Trophoblast cell (in vitro differentiated cells and primary cell): ENCODE measurements around the gene FYN.

ENCODE experiments used
- DNase-seq, 2 donors: peaks; one replicate each; pipeline ENCODE4 v3.0.0-alpha.2; 2016
- H2AFZ ChIP-seq: 2 replicates; pipeline ENCODE4 v1.6.1; 2013; ENCODE audit warnings: low read length, moderate library complexity, mild to moderate bottlenecking; ENCODE audit not compliant: insufficient read depth, poor library complexity
- H2AK5ac ChIP-seq: 2 replicates; pipeline ENCODE4 v1.6.1; 2013; ENCODE audit warnings: mild to moderate bottlenecking, low read length
- H2BK120ac ChIP-seq: 2 replicates; pipeline ENCODE4 v1.6.1; 2013; ENCODE audit warnings: low read length, mild to moderate bottlenecking, moderate library complexity; ENCODE audit not compliant: insufficient read depth, poor library complexity
- H2BK12ac ChIP-seq: 2 replicates; pipeline ENCODE4 v1.6.1; 2013; ENCODE audit warnings: mild to moderate bottlenecking, low read length, moderate library complexity
- H2BK5ac ChIP-seq: 2 replicates; pipeline ENCODE4 v1.6.1; 2013; ENCODE audit warnings: low read length, low read depth, moderate library complexity, mild to moderate bottlenecking; ENCODE audit not compliant: poor library complexity
- H3K14ac ChIP-seq: 2 replicates; pipeline ENCODE4 v1.6.1; 2013; ENCODE audit warnings: mild to moderate bottlenecking, low read length
- H3K18ac ChIP-seq: 2 replicates; pipeline ENCODE4 v1.6.1; 2013; ENCODE audit warnings: mild to moderate bottlenecking, low read length
- H3K23ac ChIP-seq: 2 replicates; pipeline ENCODE4 v1.6.1; 2013; ENCODE audit warnings: low read length
- H3K27ac ChIP-seq: 2 replicates; pipeline ENCODE4 v1.5.1; 2013; ENCODE audit warnings: low read depth, mild to moderate bottlenecking, inconsistent platforms, low read length, moderate library complexity
- H3K27me3 ChIP-seq: 2 replicates; pipeline ENCODE4 v1.6.1; 2013; ENCODE audit warnings: inconsistent platforms, mild to moderate bottlenecking, low read length, moderate library complexity; ENCODE audit not compliant: insufficient read depth
- H3K36me3 ChIP-seq, 2 experiments: 1 replicate in 1 of 2; 2 replicates in 1 of 2; pipeline ENCODE4 v1.6.1; 2013; ENCODE audit warnings: low read length in 2 of 2, mild to moderate bottlenecking in 2 of 2, moderate library complexity in 1 of 2; ENCODE audit not compliant: insufficient read depth in 2 of 2, control insufficient read depth in 1 of 2
- H3K4ac ChIP-seq: 2 replicates; pipeline ENCODE4 v1.6.1; 2013; ENCODE audit warnings: low read depth, mild to moderate bottlenecking, low read length, moderate library complexity
- H3K4me1 ChIP-seq, 2 experiments: 1 replicate in 1 of 2; 2 replicates in 1 of 2; pipeline ENCODE4 v1.6.1; 2013; ENCODE audit warnings: low read length in 2 of 2, mild to moderate bottlenecking in 2 of 2, moderate library complexity in 1 of 2; ENCODE audit not compliant: insufficient read depth in 2 of 2, control insufficient read depth in 1 of 2
- H3K4me2 ChIP-seq: 2 replicates; pipeline ENCODE4 v1.6.1; 2013; ENCODE audit warnings: inconsistent platforms, mild to moderate bottlenecking, low read length, moderate library complexity
- H3K4me3 ChIP-seq: 2 replicates; pipeline ENCODE4 v1.5.1; 2013; ENCODE audit warnings: mild to moderate bottlenecking, low read depth, low read length, inconsistent platforms
- H3K79me1 ChIP-seq: one replicate; pipeline ENCODE4 v1.6.1; 2013; ENCODE audit warnings: low read length
- H3K79me2 ChIP-seq: 2 replicates; pipeline ENCODE4 v1.6.1; 2013; ENCODE audit warnings: low read length, mild to moderate bottlenecking; ENCODE audit not compliant: control insufficient read depth, insufficient read depth, poor library complexity
- H3K9ac ChIP-seq: 2 replicates; pipeline ENCODE4 v1.6.1; 2013; ENCODE audit warnings: mild to moderate bottlenecking, low read length
- H3K9me3 ChIP-seq: 2 replicates; pipeline ENCODE4 v1.6.1; 2013; ENCODE audit warnings: low read depth, mild to moderate bottlenecking, control low read depth, inconsistent platforms, low read length; ENCODE audit not compliant: insufficient read depth
- H4K12ac ChIP-seq: 2 replicates; pipeline ENCODE4 v1.6.1; 2013; ENCODE audit warnings: low read depth, mild to moderate bottlenecking, low read length, moderate library complexity
- H4K8ac ChIP-seq: 2 replicates; pipeline ENCODE4 v1.6.1; 2013; ENCODE audit warnings: low read depth, mild to moderate bottlenecking, low read length, moderate library complexity
- H4K91ac ChIP-seq: one replicate; pipeline ENCODE4 v1.6.1; 2013; ENCODE audit warnings: low read depth, mild to moderate bottlenecking, low read length, moderate library complexity
- WGBS: extraction: QIAGEN DNeasy Blood & Tissue Kit; methylation state at CpG from one replicate; pipeline ENCODE4 v1.1.7; 2013; ENCODE audit warnings: missing lambda C conversion rate; ENCODE audit not compliant: insufficient read length, insufficient coverage; ENCODE audit errors: extremely low coverage; 5-methylcytosine and 5-hydroxymethylcytosine counted together

Gene FYN

GRCh38 chr6:111747829-111748228 is 125.4 kb downstream of the FYN start:
- peaks cover 0 to 3% of the 10 kb centered on the region in 2 experiments for H3K4me1 ChIP-seq
- H3K18ac ChIP-seq, result no peak overlapping the region
- no peak overlapping the region for H3K4me3 ChIP-seq
- no peak overlapping the region for H3K23ac ChIP-seq
- H3K79me2 ChIP-seq, result no peaks in the 10 kb centered on the region
- H2BK5ac ChIP-seq, result no peak overlapping the region
- H2AFZ ChIP-seq, result no peak overlapping the region
- H3K27me3 ChIP-seq, result no peaks in the 10 kb centered on the region
- no peak overlapping the region for H4K8ac ChIP-seq
- no peak overlapping the region for H3K9ac ChIP-seq
- H3K4me2 ChIP-seq, result no peak overlapping the region
- H3K36me3 ChIP-seq, result no peaks in the 10 kb centered on the region
- H4K91ac ChIP-seq, result no peak overlapping the region
- no peak overlapping the region for H3K27ac ChIP-seq
- no peak overlapping the region for H3K14ac ChIP-seq
- no peaks in the 10 kb centered on the region for H3K79me1 ChIP-seq
- no peak overlapping the region for H3K4ac ChIP-seq
- H2BK12ac ChIP-seq, result no peak overlapping the region
- no CpG with 5 or more reads among the region's 5 CpGs for WGBS
- H3K9me3 ChIP-seq, result no peaks in the 10 kb centered on the region
- no peak overlapping the region for H4K12ac ChIP-seq
- no peak overlapping the region for H2AK5ac ChIP-seq
- DNase-seq, result no peak
- H2BK120ac ChIP-seq, result no peak overlapping the region

GRCh38 chr6:111747396-111747795 is 125.9 kb downstream of the FYN start:
- no peak overlapping the region for H3K27ac ChIP-seq

DNA sequence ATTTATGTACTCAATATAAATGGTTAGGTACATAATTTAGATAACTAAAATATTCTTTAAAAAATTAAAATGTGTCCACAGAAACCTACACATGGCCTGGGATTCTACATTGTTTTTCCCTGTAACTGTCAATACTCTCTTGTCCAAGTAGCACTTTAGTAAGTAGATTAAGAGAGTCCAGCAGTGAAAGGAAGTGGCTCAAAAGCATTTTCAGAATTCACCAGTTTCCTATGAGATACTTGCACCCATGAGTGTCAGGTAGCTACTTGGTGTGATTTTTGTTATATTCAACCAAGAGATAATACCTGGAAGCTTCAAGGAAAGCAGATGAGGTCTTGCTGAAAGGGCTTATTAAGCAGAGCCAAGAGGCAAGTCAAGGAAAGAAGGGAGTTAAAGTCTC is 126.3 kb downstream of the FYN start:
- no peak overlapping the region for H2AK5ac ChIP-seq
- no peak overlapping the region for H4K12ac ChIP-seq
- H4K8ac ChIP-seq, result no peak overlapping the region
- no peak overlapping the region for H3K27ac ChIP-seq
- no peak overlapping the region for H4K91ac ChIP-seq
- no peak overlapping the region for H3K4ac ChIP-seq
- H3K4me2 ChIP-seq, result no peak overlapping the region
- no peak overlapping the region for H3K18ac ChIP-seq
- no peaks in the 10 kb centered on the region for H3K79me1 ChIP-seq
- H3K4me1 ChIP-seq, result peaks cover 0 to 3% of the 10 kb centered on the region in 2 experiments
- H3K9ac ChIP-seq, result no peak overlapping the region
- H3K27me3 ChIP-seq, result no peaks in the 10 kb centered on the region
- no peak overlapping the region for H2BK12ac ChIP-seq
- no peak overlapping the region for H2BK5ac ChIP-seq
- no peak overlapping the region for H2AFZ ChIP-seq
- no peaks in the 10 kb centered on the region for H3K79me2 ChIP-seq
- DNase-seq, result no peak
- H3K14ac ChIP-seq, result no peak overlapping the region
- no peak overlapping the region for H2BK120ac ChIP-seq
- H3K23ac ChIP-seq, result no peak overlapping the region
- no peaks in the 10 kb centered on the region for H3K36me3 ChIP-seq
- H3K4me3 ChIP-seq, result no peak overlapping the region
- H3K9me3 ChIP-seq, result no peaks in the 10 kb centered on the region

More at GRCh38 chr6:111747396-111747795, 125.9 kb downstream of the FYN start:
- H3K9me3 ChIP-seq, result no peaks in the 10 kb centered on the region
- DNase-seq, result no peak
- H2BK12ac ChIP-seq, result no peak overlapping the region
- no peak overlapping the region for H3K14ac ChIP-seq
- no peak overlapping the region for H3K4ac ChIP-seq
- H4K8ac ChIP-seq, result no peak overlapping the region
- H2BK120ac ChIP-seq, result no peak overlapping the region
- no peak overlapping the region for H2AFZ ChIP-seq
- no peak overlapping the region for H3K4me2 ChIP-seq
- H4K12ac ChIP-seq, result no peak overlapping the region
- no CpG with 5 or more reads among the region's 6 CpGs for WGBS
- no peak overlapping the region for H2AK5ac ChIP-seq
- no peak overlapping the region for H4K91ac ChIP-seq
- H3K36me3 ChIP-seq, result no peaks in the 10 kb centered on the region
- H3K4me3 ChIP-seq, result no peak overlapping the region
- H3K23ac ChIP-seq, result no peak overlapping the region
- no peaks in the 10 kb centered on the region for H3K79me2 ChIP-seq
- H2BK5ac ChIP-seq, result no peak overlapping the region
- no peaks in the 10 kb centered on the region for H3K27me3 ChIP-seq
- no peaks in the 10 kb centered on the region for H3K79me1 ChIP-seq
- no peak overlapping the region for H3K9ac ChIP-seq
- H3K18ac ChIP-seq, result no peak overlapping the region
- peaks cover 0 to 3% of the 10 kb centered on the region in 2 experiments for H3K4me1 ChIP-seq

GRCh38 chr6:111745636-111746035 is 127.6 kb downstream of the FYN start:
- no CpG with 5 or more reads among the region's 1 CpG for WGBS
- H3K18ac ChIP-seq, result no peak overlapping the region
- no peak overlapping the region for H3K4me3 ChIP-seq
- no peak overlapping the region for H2BK120ac ChIP-seq
- H2AFZ ChIP-seq, result no peak overlapping the region
- H3K4me2 ChIP-seq, result no peak overlapping the region
- no peak overlapping the region for H3K4ac ChIP-seq
- no peaks in the 10 kb centered on the region for H3K27me3 ChIP-seq
- no peaks in the 10 kb centered on the region for H3K79me2 ChIP-seq
- DNase-seq, result no peak
- H3K4me1 ChIP-seq, result peaks cover 0 to 3% of the 10 kb centered on the region in 2 experiments
- H3K9ac ChIP-seq, result no peak overlapping the region
- no peaks in the 10 kb centered on the region for H3K79me1 ChIP-seq
- no peaks in the 10 kb centered on the region for H3K9me3 ChIP-seq
- H2BK12ac ChIP-seq, result no peak overlapping the region
- no peak overlapping the region for H2BK5ac ChIP-seq
- no peak overlapping the region for H4K8ac ChIP-seq
- H2AK5ac ChIP-seq, result no peak overlapping the region
- H3K14ac ChIP-seq, result no peak overlapping the region
- H4K91ac ChIP-seq, result no peak overlapping the region
- no peaks in the 10 kb centered on the region for H3K36me3 ChIP-seq
- no peak overlapping the region for H3K27ac ChIP-seq
- H4K12ac ChIP-seq, result no peak overlapping the region
- no peak overlapping the region for H3K23ac ChIP-seq
